ENCODE results near the gene PORCN.
"Not testable (repeated sequence)": the region's sequence is repeated elsewhere in the genome, so short reads cannot be mapped to it uniquely, and the experiment has no call there.

The PORCN gene

DNA sequence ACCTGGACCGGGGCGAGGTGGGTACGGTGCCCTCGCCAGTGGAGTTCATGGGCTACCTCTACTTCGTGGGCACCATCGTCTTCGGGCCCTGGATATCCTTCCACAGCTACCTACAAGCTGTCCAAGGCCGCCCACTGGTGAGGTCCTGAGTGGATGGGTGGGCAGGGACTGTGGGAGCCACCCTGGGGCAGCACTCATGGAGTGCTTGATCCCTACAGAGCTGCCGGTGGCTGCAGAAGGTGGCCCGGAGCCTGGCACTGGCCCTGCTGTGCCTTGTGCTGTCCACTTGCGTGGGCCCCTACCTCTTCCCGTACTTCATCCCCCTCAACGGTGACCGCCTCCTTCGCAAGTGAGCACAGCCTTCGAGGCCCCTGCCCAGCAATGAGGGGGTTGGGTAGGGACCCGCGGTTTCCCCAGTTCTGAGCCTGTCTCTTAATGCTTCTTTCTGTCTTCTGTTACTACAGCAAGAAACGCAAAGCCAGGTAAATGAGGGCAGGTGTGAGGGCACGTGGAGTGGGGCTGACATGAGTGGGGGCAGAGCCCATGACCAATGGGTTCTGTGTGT is 3.7 kb downstream of the PORCN start:
- DNase-seq (ENCODE audit: low read depth in 2 of 2) = no peak

DNA sequence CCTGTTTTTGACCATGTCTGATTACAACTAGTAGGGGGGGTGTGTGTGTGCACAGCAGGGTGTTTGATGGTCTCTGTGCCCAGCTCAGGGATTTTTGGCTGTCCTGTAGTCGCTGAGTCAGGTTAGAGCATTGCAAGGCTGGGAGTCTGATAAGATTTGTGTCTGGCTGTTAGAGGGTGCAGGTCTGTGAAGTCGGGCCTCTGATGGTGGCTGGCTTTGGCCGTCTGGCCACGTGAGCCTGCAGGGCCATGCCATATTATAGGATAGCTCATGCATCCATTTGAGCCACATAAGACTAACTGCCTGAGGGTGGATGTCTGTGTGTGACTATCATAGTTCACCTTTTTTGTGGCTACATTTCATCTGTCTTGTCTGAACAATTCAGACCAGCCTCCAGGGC is 4.9 kb downstream of the PORCN start:
- DNase-seq (ENCODE audit: low read depth in 2 of 2) = no peak

DNA sequence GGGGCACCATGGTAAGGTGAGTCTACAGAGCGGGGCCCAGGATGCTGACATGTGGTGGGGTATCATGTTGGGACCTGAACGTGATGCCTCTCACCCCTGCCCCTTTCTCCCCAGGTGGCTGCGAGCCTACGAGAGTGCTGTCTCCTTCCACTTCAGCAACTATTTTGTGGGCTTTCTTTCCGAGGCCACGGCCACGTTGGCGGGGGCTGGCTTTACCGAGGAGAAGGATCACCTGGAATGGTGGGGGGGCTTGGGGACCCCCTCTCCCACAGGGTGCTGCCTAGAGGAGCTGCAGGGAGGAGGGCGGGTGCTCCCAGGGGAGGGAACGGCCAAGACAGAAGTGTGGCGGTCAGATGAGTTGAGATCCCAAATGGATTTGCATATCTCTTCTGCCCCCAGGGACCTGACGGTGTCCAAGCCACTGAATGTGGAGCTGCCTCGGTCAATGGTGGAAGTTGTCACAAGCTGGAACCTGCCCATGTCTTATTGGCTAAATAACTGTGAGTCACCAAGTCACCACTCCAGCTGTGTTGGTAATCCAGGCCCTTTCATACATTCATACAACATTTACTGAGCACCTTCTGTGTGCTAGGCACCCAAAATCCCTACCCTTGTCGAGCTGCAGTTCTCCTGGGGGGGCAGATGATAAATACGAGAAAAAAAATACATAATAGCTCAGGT is 5.5 kb downstream of the PORCN start:
- no peak for DNase-seq (ENCODE audit: low read depth in 2 of 2)

DNA sequence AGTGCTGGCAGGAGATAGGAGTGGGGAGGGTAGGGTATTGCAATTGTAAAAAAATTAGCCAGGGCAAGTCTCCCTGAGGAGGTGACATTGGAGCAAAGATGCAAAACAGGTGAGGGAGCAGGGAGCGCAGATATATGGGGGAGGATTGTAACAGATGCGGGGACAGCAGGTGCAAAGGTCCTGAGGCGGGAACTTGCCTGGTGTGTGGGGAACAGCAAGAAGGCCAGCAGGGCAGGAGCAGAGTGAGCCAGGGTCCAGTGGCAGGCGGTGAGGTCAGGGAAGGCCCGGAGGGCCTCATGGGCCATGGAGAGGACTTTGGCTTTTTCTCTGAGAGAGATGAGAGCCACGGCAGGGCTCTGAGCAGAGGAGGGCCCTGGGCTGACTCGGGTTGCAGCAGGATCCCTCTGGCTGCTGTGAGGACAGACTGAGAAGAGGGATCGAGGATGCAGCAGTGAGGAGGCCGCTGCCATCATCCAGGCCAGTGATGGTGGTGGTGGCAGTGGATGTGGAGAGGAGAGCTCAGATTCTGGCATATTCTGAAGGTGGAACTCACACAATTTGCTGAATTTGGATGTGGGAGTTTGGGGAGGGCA is 6.2 kb downstream of the PORCN start:
- DNase-seq (ENCODE audit: low read depth in 2 of 2) = no peak

DNA sequence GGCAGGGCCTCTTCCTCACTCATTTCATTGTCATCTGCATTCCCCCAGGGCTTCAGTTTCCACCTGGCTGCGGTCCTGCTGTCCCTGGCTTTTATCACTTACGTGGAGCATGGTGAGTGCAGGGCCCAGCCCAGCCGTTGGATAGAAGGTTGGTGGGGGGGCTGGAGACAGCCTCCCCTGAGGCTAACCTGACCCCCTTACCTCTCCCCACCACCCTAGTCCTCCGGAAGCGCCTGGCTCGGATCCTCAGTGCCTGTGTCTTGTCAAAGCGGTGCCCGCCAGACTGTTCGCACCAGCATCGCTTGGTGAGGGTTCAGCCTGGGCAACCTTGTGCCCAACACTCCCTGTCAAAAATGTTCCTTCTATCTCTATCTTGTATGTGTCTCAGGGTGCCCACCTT is 7.0 kb downstream of the PORCN start:
- DNase-seq (ENCODE audit: low read depth in 2 of 2) = no peak

DNA sequence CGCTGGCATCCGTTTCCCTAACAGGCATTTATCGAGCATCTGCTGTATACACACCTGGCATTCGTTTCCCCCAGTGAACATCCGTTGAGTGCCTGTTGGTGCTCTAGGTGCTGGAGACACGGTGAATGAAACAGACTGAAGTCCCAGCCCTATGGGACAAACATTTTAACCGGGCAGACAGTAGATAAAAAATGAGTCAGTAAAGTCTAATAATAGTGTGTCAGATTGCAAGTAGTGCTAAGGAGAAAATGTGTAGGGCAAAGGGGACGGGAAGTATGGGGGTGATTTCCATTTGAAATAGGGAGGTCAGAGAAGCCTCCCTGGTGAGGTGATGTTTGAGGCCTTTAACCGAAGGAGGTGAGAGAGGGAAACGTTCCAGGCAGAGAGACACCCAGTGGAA is 7.5 kb downstream of the PORCN start:
- DNase-seq (ENCODE audit: low read depth in 2 of 2) = no peak

DNA sequence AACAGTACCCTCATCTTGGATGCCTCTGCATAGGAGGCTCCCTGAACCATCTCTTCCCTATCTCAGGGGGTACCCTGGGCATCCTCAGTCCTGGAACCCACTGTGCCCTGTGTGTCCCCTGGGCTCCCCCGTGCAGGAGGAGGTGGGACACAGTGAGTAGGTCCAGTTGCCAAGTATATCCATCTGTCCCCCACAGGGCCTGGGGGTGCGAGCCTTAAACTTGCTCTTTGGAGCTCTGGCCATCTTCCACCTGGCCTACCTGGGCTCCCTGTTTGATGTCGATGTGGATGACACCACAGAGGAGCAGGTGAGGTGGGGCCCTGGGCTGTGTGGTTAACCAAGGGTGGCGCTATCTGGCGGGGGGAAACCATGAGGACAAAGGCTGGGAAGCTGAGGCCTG is 8.2 kb downstream of the PORCN start:
- no peak for DNase-seq (ENCODE audit: low read depth in 2 of 2)

DNA sequence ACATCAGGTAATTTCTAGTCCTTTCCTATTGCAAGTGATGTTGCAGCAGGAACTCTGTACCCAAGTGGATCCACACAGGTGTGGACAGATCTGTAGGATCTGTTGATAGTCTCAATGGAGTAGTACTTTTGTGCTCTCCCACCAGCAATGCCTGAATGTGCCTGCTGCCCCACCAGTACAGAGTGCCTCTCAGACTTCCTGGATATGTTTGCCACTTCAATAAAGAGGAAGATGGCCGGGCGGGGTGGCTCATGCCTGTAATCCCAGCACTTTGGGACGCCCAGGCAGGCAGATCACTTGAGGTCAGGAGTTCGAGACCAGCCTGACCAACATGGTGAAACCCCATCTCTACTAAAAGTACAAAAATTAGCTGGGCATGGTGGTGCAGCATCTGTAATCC is 10.7 kb downstream of the PORCN start:
- DNase-seq (ENCODE audit: low read depth in 2 of 2) = not testable (repeated sequence)

DNA sequence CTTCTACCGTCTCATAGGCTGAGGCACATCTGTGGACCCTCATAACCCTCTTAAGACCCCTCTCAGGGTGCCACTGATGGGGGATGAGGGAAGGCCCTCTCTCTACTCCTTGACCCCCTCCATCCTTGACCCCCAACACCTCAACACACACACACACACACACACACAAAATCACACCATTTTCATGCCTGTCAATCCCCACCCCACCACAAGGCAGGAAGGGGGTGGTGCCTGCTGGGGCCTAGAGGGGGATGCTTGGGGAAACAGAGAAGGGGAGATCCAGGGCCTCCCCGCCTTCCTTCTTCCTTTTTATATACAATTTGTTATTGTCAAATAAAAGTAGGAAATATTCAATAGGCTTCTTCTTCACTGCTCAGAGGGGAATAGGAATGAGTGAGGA is 11.7 kb downstream of the PORCN start:
- DNase-seq (ENCODE audit: low read depth in 2 of 2) = no peak

DNA sequence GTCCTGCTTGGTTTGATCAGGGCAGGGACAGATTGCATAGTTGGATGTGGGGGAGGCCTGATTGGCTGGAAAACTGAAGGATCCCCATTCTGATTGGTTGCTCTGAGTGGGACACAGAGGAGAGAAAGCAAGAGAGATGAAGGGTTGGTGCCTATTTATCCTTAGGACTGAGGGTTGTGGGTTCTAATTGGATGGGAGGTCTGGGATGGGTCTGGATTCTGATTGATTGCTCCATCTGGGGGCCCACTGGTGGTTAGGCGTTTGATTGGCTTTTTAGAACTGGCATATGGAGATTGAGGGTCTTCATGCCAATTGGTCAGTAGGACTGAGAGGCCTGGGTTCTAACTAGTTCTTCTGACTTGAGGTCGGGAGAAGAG is 12.2 kb downstream of the PORCN start:
- DNase-seq (ENCODE audit: low read depth in 2 of 2) = no peak

DNA sequence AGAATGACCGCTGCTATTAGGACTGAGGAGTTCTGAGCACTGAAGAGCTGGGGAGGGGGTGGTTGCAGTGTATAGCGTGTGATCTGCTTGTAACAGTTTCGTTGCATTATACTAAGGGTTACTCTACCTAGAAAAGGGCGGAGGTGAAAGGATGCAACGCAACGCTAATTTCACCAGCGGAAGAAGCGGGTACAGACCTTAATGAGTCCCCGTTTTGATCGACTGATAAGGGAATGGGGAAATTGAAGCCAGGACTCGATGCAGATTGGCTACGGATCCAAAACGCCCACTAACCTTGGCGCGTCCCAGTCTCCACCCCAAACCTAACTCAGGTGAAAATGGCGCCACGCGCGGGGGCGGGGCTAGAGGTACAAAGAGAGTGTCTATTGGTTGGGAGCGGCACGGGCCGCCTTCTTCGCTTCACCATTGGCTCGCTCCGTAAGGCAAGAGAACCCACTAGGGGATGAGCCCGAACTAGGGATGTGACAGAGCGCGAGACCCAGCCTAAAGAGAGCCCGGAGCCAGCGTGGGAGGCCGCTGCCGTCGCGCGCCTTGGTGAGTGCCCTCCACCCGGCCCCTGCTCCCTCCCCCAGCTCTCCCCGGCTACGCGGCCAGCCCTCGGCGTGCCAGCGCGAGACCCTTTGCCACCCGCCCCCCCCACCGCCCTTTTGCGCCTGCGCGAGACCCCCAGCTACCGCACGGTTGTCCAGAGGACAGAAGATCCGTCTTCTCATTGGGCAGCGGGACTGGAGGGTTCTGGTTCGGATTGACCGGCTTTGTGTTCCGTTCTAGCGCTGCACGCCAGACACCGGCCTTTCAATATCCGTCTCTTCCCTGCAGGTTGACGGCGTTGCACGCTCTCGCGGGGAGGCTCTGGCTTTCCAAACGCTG is 12.8 kb downstream of the PORCN start, which contains the start of gene EBP:
TSS of gene EBP (plus strand) at position 456 of the 891 bp plus-strand sequence. CDS start 1,964 bp downstream, outside the sequence.
- DNase-seq (ENCODE audit: low read depth in 2 of 2) = peak; percentile 84 to 89

DNA sequence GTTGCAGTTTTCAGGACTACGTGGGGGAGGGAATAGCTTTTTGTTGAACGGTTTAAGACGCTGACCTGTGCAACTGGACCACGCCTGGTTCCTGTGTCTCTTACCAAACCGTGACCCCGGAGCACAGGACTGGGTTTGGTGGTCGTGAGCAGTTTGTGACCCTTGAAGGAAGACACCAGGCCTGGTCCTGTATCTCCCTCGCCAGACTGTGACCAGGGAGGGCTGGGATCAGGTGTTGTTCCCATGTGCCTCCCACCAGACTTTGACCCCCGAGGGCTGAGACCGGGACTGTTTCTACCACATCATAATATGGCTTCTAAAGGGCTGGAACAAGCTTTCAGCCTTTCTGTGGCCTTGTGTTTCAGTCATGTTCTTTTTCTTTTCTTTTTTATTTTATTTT is 13.5 kb downstream of the PORCN start:
- no peak for DNase-seq (ENCODE audit: low read depth in 2 of 2)

DNA sequence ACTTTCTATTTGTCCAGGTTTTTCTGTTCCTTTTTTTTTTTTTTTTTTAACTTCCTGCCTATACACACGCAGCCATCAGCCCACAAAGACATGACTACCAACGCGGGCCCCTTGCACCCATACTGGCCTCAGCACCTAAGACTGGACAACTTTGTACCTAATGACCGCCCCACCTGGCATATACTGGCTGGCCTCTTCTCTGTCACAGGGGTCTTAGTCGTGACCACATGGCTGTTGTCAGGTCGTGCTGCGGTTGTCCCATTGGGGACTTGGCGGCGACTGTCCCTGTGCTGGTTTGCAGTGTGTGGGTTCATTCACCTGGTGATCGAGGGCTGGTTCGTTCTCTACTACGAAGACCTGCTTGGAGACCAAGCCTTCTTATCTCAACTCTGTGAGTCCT is 14.9 kb downstream of the PORCN start:
- DNase-seq (ENCODE audit: low read depth in 2 of 2) = no peak

DNA sequence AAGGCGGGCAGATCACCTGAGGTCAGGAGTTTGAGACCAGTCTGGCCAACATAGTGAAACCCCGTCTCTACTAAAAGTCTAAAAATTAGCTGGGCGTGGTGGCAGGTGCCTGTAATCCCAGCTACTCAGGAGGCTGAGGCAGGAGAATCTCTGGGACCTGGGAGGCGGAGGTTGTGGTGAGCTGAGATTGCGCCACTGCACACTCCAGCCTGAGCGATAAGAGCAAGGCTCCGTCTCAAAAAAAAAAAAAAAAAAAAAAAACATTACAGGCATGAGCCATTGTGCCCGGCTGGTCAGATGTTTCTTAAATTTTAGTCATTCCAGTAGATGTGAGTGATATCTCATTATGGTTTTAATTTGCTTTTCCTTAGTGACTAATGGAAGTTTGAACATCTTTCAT is 17.1 kb downstream of the PORCN start:
- DNase-seq (ENCODE audit: low read depth in 2 of 2) = not testable (repeated sequence)

DNA sequence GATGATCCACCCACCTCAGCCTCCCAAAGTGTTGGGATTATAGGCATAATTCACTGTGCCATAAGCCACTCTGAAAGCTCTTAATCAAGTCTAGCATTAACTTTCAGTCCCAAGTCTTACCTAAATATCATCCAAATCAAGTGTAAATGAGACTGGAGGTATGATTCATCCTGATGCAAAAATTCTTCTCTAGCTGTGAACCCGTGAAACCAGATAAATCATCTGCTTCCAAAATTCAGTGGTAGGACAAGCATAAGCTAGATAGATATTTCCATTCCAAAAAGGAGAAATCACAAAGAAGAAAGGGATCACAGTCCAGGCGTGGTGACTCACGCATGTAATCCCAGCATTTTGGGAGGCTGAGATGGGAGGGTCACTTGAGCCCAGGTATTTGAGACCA is 21.9 kb downstream of the PORCN start:
- no peak for DNase-seq (ENCODE audit: low read depth in 2 of 2)

DNA sequence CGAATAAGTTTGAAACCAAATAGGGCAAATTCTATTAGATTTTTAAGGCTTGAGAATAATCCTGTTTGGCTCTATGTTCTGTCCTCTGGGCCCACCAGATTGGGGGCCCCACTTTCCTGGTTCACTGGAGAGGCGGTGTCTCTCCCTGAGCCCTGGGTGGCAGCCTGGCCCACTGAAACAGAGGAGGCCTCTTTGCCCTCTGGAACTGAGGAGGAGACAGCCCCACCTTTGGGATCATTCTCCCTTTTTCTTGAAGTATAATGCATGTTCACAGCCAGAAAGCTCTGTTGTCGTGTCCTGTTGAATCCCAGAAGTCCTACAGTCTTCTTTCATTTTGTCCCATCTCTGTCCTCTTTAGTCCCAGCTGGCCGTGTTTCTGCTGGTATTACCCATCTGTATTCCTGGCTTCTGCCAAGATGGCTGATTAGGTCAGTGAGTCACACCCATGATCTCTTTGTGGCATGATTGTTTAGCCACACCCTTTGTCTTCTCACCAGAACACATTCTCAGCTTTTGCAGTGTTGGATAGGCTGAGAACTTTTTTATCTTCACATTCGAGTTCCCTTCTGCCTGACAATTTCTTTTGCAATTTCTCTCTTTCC is 22.7 kb downstream of the PORCN start:
- no peak for DNase-seq (ENCODE audit: low read depth in 2 of 2)

DNA sequence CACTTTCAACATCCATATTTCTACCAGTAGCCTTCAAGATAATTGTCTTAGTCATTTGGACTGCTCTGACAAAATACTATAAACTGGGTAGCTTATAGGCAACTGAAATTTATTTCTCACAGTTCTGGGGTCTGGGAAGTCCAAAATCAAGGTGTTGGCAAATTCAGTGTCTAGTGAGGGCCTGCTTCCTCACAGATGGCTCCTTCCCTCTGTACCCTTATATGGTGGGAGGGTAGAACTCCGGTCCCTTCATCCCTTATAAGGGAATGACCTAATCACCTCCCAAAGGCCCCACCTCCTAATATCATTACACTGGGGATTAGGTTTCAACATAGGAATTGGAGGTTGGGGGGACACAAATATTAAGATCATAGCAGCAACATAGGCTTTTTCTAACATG is 23.4 kb downstream of the PORCN start:
- no peak for DNase-seq (ENCODE audit: low read depth in 2 of 2)

DNA sequence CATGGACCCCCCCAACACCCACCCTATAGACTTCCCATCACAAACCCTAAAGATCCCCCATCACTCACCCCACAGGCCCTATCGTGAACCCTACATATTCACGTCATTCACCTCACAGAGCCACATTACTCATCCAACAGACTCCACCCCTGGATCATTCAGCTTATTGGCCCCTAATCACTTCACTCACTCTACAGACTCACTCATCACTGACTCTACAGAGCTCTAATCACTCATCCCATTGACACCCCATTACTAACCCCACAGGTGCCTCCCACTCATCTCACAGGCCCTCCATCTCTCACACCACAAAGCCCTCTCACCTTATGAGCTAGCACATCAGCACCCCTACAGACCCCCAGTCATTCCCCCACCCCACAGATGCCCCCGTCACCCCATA is 24.4 kb downstream of the PORCN start:
- DNase-seq (ENCODE audit: low read depth in 2 of 2) = no peak

DNA sequence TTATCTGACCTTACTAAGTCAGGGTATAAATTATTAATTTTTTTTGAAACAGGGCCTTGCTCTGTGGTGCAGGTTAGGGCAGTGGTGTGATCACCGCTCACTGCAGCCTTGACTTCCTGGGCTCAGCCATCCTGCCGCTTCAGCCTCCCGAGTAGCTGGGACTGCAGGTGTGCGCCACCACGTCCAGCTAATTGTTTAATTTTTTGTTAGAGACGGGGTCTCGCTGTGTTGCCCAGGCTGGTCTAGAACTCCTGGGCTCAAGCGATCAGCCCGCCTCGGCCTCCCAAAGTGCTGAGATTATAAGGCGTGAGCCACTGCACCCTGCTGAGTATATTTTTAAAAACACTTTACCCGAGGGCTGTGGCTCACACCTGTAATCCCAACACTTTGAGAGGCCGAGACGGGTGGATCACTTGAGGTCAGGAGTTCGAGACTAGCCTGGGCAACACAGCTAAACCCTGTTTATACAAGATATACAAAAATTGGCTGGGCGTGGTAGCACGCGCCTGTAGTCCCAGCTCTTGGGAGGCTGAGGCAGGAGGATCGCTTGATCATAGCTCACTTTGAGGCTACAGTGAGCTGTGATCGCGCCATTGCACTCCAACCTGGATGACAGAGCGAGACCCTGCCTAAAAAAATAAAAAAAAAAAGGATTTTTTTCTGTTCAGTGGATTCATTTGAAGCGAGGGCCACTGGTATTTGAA is 30.0 kb downstream of the PORCN start:
- DNase-seq (ENCODE audit: low read depth in 2 of 2) = no peak

DNA sequence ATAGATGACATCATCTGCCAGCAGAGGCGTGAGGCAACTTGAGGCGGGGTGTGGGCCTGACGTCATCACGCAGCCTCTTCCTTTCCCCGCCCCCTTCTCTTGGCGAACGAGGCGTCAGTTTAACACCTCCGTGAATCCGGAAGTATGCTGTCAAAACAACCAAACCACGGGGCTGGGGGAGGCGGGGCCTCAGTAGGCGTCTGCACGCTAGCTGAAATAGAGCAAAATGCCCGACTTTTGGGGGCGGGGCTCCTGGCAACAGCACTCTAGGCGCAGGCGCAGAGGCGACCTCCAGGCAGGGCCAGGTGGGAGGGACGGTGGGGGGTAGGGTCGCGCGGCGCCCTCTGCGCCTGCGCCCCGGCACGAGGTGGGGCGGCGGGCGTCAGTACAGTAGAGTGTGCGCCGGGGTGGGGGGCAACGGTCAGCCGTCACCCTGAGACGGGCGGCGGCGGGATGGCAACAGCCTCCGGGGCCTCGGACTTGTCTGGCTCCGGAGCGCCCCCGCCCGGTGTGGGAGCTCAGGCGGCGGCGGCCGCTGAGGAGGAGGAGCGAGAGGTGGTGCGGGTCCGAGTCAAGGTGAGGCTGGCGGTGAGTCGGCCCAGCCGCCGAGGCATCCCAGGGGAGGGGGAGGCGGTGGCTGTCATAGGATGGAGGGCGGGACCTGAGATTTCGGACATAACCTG is 30.7 kb downstream of the PORCN start, which contains the start of gene TBC1D25:
TSS of gene TBC1D25 (plus strand) at position 370 of the 683 bp plus-strand sequence. CDS start at position 454, 84 bp downstream.
- peak; percentile 91 to 93 for DNase-seq (ENCODE audit: low read depth in 2 of 2)

DNA sequence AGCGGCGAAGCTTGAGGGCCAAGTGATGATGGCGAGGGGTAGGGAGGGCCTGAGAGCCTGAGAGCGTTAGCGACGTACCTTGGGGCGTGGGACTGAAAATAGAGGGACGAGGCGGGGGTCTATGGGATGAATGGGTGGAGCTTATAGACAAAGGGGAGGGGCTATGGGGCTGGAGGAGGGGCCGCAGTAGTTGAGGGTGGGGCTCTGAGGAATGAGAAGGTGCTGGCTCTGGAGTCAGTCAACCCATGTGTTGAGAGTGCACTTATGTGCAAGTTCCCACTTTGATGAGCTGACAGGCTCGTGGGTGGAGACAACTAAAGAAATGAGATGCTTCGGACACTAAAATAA is 31.2 kb downstream of the PORCN start:
- DNase-seq (ENCODE audit: low read depth in 2 of 2) = peak; percentile 20 to 44
